Ammon's horn (tissue), 1 donor: ENCODE measurements around the gene NAXD.
A peak's percentile ranks its signal among the peaks of the same experiment; 100 is the strongest.
"Not testable (repeated sequence)": the region's sequence is repeated elsewhere in the genome, so short reads cannot be mapped to it uniquely, and the experiment has no call there.

Source experiments
- DNase-seq: peaks from one replicate; pipeline ENCODE4 v3.0.0-alpha.2; 2016; ENCODE audit warnings: low spot score

NAXD gene

DNA sequence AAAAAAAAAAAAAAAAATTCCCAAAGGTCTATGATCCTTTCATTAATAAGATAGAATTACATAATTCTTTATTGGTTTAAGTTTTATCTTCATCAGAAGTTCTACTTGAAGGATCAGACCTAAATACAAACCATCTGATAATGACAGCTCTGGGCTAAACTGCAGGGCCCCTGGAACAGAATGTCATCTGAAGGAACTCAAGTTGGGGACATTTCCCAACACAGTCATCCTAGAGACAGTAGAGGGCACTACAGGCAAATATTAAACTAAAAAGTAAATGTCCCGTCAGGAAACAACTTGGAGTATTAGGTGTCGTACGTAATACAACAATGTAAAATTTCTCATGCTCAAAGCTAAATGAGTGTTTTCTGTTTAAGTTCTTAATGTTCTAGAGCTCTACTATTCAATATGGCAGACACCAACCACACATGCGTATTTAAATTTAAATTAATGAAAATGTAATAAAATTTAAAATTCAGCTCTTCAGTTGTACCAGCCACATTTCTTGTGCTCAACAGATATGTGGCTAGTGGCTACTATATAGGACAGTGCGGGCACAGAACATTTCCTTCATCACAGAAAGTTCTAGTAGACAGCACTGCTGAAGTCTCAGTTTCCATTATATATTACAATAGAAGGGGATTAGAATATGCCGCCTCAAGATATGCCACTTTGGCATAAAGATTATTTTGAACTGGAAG is 21.8 kb upstream of the NAXD start:
- DNase-seq, result peak; percentile 61

DNA sequence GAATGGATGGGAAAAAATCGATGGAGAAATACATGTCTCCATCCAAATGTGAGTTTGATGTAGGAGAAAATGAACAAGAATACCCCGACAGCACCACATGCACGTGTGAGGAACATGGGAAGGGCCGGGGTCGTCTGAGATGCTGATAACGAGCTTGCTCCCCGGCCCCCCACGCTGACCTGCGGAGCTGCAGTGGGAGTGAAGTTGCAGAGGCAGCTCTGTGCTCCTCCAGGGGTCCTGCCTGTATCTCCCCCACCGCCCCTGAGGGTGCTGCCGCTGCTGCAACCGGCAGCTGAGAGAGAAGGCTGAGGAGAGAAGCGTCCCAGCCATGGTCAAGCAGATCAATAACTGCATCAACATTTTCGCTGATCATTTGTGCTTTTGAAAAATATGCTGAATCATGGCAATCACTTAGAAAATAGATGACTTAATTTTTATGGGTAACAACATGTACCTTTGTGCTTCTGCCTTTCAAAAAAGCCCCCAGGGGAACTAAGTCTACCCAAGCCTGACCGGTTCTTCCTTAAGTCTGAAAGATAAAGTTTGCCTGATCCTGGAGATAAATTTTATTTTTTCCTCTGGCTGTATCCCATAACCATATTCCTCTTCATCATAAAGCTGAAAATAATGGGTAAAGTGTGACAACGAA is 18.2 kb upstream of the NAXD start:
- no peak for DNase-seq

DNA sequence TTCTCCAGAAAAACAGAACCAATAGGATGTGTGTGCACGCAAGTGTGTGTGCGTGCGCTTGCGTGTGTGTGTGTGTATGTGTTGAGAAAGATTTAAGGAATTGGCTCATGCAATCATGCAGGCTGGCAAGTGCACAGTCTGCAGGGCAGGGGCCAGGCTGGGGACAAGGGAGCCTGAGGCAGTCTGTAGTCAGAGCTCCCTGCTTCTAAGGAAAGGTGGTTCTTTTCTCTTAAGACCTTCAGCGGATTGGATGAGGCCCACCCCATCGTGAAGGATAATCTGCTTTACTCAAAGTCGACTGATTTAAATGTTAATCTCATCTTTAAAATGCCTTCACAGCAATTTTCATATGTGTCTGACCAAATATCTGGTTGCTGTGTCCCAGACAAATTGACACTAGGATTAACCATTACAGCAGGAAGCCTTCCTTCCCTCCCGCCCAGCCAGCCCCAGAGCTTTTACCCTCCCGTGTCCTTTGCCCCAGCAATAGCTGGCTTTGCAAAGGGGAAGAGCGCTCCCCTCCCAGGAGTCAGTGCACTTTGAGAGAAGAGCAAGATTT is 15.0 kb upstream of the NAXD start:
- DNase-seq, result no peak

DNA sequence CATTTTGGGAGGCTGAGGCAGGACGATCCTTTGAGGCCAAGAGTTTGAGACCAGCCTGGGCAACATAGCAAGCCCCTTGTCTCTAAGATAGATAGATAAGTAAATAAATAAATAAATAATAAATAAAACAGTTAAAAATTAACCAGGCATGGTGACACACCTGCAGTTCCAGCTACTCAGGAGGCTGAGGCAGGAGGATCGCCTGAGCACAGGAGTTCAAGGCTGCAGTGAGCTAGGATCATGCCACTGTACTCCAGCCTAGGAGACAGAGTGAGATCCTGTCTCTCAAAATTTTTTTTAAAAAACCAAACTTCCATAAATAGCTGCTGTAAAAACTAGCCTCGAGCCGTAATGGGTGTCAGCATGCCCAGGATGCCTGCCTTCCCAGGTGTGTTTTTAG is 14.4 kb upstream of the NAXD start:
- DNase-seq, result no peak

DNA sequence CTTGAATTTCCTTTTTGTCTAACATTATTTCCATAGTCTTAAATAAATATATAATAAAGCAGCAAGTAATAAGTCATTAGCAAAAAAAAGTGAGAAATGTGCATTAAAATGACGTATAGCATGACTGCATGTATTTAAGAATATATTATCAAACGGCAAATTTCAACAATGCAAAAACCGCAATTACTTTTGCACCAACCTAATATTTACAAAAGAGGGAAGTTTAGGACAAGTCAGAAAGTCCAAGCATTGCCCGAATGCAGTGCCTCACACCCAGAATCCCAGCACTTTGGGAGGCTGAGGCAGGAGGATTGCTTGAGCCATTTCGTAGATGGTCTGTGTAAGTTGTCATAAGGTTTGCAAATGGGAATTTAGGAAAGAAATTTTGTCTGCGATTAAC is 10.2 kb upstream of the NAXD start:
- DNase-seq, result no peak

DNA sequence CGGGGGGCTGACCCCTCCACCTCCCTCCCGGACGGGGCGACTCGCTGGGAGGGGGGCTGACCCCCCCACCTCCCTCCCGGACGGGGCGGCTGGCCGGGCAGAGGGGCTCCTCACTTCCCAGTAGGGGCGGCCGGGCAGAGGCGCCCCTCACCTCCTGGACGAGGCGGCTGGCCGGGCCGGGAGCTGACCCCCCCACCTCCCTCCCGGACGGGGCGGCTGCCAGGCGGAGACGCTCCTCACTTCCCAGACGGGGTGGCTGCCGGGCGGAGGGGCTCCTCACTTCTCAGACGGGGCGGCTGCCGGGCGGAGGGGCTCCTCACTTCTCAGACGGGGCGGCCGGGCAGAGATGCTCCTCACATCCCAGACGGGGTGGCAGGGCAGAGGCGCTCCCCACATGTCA is 9.1 kb upstream of the NAXD start:
- DNase-seq, result not testable (repeated sequence)

DNA sequence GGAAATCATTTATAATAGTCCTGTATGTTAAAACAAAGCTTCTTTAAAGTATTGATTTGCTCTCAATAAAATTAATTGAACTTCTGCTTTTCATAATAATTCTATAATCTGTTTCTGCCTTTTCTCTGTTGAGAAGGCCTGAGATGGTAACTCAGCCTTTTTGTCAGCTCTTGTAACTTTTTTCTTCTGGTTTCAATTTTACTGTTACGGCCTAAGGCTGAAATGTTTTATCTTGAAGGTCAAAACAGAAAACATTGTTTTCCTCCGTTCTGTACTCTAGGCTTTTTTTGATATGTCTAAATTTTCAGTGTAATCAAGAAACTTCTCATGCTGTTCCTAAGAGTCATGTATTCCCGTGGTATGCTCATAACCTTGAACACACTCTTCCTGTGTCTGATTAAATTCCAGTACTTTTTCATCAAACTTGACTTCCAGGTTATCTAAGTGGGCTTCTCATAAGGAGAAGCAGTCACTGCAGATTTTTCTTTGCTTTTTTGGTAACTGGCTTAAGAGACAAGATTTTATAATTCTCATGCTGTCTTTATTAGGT is 7.6 kb upstream of the NAXD start:
- no peak for DNase-seq

DNA sequence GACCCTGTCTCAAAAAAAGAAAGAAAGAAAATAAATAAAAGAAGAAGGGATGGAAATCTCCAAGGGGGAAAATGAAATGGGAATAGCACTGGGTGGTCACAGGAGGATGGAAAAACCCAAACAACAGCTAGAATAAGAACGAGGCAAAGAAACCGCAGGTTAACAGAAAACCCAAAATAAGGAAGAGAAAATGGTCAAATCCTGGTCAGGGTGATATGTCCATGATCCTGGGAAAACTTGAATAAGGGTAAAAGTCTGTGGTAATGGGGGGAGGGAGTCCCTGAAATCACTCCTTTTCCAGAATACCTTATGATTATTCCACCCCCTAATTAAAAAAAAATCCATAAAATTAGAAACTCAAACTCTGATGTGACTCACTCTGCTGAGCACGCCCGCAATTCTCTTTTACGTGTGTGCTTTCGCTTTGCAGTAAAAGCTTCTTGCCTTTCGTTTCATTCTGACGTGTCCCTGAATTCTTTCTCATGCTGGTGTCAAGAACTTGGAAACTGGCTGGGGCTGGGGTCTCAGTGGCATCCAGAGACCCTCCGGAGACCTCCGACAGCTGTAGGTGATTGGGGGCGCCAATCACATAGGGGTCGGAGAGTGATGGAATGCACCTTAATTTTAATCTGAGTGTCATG is 4.3 kb upstream of the NAXD start:
- DNase-seq, result no peak

DNA sequence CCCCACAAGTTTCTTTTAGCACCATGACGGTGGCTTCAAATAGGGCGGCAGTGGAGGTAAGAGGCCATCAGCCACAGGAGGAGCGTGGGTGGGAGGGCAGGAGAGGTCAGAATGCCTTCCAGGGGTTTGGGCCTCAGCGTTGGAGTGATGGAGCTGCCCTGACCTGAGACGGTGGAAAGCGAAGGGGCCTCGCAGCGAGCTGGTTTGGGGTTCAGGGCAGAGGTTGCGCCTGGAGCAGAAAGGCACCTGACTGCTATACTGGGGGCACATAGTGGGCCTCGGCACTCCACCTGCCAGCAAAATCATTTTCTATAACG is 382 bp upstream of the NAXD start:
- DNase-seq, result no peak

DNA sequence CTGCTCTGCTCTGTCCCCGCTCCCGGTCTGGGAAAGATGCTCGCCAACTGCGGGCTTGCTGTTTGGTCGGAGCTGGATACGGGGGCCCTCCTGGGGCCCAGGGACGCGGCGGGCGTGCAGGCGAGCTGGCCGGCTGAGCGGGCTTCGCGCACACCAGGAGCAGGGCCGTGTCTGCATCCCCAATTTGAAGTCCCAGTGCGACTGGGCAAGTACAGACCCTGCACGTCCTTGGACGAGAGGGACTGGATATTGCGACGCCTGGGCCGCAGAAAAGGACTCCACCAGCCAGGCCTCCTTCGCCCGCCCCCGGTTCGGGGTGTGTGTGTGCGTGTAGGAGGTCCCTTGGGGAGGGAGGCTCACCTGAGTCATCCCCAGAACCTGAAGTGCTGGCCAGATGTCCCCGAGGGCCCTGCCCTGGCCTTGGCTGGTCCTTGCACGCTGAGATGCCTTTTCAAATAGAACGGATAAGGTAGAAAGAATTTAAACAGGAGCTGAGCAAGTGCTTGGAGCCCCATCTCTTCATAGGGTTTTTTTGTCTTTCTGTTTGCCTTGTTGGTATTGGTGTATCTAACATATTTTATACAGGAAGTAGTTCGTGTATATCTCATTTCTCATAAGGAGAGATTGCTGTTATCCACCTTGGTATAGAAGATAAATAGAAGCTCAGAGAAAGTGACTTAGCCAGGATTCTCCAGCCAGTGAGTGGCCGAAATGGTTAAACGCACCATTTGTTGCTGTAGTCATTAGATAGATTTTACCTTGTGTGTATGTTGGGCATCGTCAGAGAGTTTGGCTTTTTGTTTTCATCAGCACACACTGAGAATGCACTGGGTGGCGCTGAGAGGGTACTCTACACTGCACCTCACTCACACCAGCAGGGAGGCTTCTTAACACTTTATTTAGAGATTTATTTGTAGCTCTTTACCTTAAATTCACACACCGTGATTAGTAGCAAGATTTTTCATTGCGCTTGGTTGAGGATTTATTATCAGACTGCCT is 1.1 kb downstream of the NAXD start:
- DNase-seq, result no peak

DNA sequence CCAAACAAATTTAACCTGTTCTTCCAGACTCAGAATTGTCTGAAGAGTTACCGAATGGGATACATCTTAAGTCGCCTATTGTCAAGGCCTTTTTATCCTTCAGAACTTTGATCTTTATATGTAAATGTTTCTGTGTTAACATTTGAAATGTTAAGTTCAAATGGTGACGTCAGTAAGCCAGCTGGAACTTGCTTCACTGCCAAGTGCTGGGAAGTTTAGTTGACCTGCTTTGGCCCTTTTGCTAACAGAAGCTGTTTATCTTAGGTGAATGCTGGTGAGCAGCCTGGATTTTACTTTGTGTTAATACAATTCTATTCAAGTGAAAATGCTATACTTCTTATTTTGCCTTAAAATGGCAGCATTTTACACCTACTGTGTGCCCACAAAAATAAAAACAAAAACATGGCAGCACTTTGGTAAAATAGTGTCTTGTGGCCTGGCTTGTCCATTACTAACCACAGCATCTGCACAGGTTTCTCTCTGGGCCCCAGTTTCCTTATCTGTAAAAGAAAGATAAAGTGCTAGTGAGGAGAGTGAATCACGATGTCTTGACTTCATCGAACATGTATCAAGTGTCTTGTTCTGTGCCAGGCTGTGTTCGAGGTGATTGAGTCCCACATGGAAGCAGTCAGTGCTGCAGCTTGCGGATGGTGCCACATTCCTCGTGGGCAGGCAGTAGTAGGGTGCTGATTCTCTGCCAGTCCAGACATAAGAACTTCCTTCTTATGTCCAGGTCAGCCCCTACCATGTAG is 2.2 kb downstream of the NAXD start:
- DNase-seq, result no peak

DNA sequence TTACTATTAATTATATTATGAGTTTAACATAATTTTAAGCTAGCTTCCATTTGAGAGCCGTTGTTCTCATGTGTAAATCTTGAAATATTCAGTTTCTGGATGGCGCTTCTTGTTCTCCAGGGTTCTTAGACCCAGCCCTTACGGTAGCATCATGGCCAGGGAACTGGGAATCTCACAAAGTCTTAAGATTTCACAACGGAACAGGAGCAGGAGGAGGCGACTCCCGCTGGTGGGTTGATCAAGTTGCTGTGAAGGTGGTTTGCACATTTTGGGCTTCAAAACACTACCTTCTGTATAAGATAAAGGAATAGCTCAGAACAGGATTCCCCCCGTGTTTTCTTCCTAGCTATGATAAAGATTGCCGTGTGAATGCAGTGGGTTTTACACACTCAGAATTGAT is 2.8 kb downstream of the NAXD start:
- DNase-seq, result no peak

DNA sequence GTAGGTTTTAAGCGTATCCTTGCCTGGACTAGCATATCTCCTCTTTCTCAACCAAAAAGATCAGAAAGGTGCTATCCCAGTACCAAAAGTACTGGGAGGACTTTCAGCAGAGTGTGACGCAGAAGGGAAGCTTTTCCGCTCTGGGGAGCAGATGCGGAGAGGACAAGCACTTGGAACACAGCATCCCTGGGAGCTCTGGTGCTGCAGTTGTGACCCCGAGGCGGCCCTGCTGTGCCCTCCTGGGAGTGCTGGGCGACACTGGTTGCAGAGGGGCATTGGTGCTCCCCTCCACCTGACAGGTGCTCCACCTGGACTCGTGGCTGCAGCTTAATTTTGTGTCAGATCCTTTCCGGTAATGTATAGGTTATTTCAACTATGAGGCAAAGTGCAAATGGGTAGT is 3.4 kb downstream of the NAXD start:
- no peak for DNase-seq

DNA sequence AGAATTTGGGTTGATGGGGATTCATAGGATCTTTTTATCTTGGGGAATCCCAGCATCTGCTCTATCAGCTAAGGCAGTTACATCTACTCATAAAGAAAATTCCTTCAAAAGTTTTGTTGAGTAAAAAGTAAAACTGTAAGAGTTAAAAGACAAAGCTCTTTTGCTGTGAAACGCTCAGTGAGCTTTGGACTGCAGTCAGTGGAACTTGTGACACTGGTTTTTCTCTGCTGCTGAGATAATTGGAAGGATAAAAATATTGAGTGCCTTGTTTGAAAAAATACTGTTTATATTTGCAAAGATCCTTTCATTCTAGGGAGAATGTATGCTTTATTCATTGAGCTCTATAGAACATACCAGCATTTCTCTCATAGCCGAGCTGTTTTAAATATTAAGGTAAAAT is 5.3 kb downstream of the NAXD start:
- DNase-seq, result no peak

DNA sequence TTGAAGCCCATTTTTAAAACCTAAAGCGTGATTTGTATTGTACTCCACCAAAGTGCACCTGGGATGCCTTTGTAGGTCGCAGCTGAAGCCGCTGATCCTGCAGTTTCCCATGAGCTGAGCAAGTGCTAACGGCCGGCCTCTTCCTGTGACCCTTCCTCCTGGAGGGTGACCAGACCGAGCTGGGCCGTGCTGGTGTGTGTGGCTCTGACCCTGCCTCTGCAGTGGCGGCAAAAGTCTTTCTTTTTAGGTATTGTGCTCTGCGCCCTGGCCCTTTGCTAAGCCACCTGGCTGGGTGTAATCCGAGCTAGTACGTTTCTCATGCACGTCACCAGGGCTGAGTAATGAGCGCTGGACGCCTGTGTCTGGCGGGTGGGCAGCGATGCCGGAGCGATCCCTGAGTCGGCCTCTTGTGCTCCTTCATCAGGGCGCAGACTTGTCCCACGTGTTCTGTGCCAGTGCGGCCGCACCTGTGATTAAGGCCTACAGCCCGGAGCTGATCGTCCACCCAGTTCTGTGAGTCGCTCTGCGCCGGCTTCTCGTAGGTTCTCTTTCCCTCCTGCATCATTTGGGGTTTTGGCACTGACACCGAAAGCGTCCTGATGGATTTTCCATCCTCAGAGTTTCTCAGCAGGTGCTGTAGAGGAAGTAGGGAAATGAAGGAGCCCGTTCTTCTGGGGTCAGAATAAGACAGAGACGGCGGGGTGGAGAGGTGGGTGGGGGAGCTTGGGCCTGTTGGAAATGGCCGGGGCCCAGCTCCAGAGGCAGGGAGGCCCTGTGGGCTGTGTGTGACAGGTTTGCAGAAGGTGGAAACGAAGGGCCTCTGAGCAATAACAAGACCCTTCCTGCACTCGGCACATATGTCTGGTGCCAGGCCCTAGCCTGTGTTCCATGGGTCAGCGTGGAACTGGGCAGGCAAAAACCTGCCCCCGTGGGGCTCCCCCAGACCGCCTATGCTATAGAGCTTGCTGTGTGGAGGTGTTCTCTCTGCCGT is 9.7 kb downstream of the NAXD start:
- peak; percentile 0 for DNase-seq

DNA sequence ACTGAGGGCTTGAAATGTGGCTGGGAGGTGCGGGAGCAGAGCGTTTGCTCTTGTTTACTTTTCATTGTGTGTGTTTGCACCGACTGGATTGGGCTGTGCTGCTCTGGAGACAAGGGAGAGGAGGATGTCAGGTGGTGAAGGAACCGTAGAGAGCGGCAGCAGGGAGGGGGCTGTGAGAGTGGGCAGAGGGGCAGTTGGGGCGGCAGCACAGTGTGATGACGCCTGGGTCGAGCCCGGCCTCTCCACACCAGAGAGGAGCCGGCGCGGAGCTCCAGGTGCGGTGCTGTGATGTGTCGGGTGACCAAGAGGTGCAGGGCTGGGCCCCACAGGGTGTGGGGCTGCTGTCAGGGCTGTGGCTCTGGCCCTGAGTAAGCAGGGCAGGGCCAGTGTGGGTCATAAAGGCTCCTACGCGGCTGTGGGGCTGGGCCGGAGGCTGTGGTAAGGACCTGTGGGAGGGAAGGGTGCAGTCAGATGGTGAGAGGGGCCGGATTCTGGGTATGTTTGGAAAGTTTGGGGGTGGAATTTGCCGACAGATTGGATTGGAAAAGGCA is 10.5 kb downstream of the NAXD start:
- no peak for DNase-seq

DNA sequence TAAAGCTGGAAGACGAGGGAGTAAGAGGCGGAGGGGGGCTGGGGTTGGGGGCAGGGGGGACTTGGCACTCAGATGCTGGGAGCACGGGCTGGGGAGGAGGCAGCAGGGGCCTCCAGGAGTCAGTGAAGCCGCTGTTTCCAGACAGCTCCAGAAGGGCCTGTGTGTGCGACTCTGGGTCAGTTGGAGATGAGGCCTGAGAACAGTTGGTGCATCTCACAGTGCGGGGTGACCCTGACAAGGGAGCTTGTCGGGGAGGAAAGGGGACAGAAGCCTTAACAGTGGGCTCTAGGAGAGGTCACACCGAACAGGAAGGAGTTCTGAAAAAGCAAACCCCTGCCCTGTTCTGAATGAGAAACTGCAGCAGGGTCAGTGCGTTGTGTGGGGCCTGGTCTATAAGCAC is 11.2 kb downstream of the NAXD start:
- DNase-seq, result no peak

DNA sequence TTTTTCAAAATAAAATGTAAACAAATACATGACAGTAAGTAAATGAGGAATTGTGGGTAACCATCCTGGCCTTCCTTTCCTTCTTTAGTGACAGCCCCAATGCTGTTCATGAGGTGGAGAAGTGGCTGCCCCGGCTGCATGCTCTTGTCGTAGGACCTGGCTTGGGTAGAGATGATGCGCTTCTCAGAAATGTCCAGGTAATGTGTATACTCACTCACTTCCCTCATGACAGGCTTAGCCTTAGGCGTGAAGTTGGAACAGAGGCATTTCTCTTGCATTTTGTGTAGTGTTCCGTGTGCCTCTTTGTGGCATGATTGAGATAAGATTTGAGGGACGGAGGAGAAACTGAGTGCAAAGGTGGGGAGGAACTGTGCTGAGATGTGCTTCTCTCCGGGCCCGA is 12.0 kb downstream of the NAXD start:
- DNase-seq, result no peak

DNA sequence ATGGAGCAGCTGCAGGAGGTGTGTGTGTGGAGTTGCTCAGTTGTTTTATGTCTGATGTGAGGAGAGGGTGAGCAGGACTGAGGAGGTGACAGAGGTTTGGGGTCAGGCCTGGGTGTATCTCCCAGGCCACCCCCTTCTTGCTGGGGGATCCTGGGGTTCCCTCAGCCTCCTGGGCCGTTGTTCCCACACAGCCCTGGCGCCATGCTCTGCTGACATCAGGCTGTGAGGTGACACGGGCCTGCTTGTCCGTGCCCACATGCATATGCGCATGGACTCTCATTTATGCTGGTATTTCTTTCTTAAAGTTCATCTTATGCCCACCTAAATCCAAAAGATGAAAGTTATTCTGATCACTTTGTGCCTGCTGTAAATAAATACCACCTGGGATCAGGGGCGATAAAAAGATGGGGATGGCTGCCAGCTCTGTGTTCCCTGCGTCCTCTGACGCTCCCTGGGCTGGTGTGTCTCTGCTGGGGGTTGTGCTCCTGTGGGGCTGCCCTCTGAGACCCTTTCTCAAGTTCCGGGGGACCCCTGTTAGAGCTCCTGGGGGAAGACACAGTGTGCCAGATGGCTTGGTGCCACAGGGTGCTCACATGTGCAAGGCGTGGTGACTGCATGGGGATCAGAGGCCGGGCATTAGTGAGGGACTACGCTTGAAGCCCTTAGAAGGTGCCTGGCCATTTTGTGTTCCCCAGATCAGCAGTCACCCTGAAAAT is 12.6 kb downstream of the NAXD start:
- no peak for DNase-seq
